MCF 10A (cell line): Measurements from ENCODE around the gene UQCC2. TPM values are rescaled to one million over a fixed set of nuclear protein-coding genes. Genes with fewer than 3 reads are reported as not detected.

Source experiments
- BruUV-seq: library from RNA; stranded (reverse); fragments of 400-500 nt; replicated peaks from 2 replicates; lab custom pipeline; 2021; lab: Mats Ljungman, UMichigan
- CTCF ChIA-PET: fragments of 300-600 bp; sonication (Branson Sonifier 250); formaldehyde crosslinking; extraction: SDS; loops from one replicate; lab custom pipeline; 2021; ENCODE audit warnings: antibody characterized with exemption, inconsistent platforms; lab: Yijun Ruan, JAX
- POLR2A ChIA-PET: fragments of 300-600, 350-650 bp; sonication (Branson Sonifier 250); formaldehyde crosslinking; extraction: SDS; loops from one replicate; lab custom pipeline; 2020; ENCODE audit warnings: antibody characterized with exemption, inconsistent platforms; lab: Yijun Ruan, JAX
- DNase-seq: peaks from one replicate; pipeline ENCODE4 v3.0.0-alpha.2; 2018; ENCODE audit not compliant: unreplicated experiment
- H3K27ac Mint-ChIP-seq: one replicate; pipeline ENCODE4 v1.8.0; 2022; ENCODE audit warnings: mild to moderate bottlenecking, low read depth, mixed read lengths; ENCODE audit not compliant: unreplicated experiment
- H3K27me3 Mint-ChIP-seq: one replicate; pipeline ENCODE4 v1.8.0; 2022; ENCODE audit warnings: mixed read lengths; ENCODE audit not compliant: insufficient read depth, unreplicated experiment
- H3K36me3 Mint-ChIP-seq: one replicate; pipeline ENCODE4 v1.8.0; 2022; ENCODE audit warnings: mild to moderate bottlenecking, moderate library complexity, mixed read lengths; ENCODE audit not compliant: insufficient read depth, unreplicated experiment
- H3K4me1 Mint-ChIP-seq: one replicate; pipeline ENCODE4 v1.8.0; 2022; ENCODE audit warnings: mixed read lengths; ENCODE audit not compliant: insufficient read depth, unreplicated experiment
- H3K4me3 Mint-ChIP-seq: one replicate; pipeline ENCODE4 v1.8.0; 2022; ENCODE audit warnings: mild to moderate bottlenecking, moderate library complexity, mixed read lengths; ENCODE audit not compliant: unreplicated experiment
- H3K9me3 Mint-ChIP-seq: one replicate; pipeline ENCODE4 v1.8.0; 2022; ENCODE audit warnings: mixed read lengths; ENCODE audit not compliant: unreplicated experiment
- CTCF ChIP-seq: fragments of 200-600 bp; IDR thresholded peaks from one replicate; pipeline ENCODE4 v1.8.0; 2022; ENCODE audit warnings: antibody characterized with exemption, mild to moderate bottlenecking; ENCODE audit not compliant: unreplicated experiment
- intact Hi-C: fragments of 100-400 bp; cut with micrococcal nuclease; formaldehyde crosslinking; loops from 2 replicates; pipeline ENCODE4 v1.14.1; 2022
- total RNA-seq: library from RNA; stranded (reverse); gene quantifications from 2 replicates; pipeline ENCODE4 v1.2.3, GENCODE V29; 2022

The UQCC2 gene
- total RNA-seq, 1 experiment from 2014 or later: 122 TPM

DNA sequence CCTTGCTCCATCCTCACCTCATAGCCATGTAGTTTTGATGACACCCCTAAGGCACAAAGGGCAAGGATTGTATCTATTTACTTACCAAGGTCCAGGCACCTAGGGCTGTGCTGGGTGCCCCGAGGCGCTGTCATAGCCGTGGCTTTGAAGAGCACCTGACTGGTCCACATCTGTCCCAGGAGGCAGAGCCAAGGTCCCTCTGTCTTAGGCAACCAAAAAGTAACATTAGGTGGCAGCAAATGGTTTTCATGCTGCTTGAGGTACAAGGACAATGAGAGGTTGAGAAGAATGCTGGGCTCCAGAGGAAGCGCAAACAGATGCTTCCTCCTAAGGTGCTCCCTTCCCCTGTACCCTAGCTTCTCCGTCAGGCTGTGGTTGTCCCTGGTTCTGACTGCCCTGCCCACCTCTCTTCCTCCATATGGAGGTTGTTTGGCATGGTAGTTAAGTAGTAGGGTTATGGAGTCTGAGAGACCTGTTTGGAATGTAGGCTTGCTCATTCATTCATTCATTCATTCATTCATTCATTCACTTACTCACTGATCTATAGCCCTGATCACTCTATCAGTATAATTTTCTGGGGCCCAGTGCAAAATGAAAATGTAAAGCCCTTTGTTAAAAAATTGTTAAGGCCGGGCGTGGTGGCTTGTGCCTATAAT, 3.0 kb upstream of the UQCC2 start:
- no peak for TF ChIP-seq CTCF
- peaks cover 23% of the 10 kb centered on the region for H3K4me1 Mint-ChIP-seq
- H3K27ac Mint-ChIP-seq: no peak overlapping the region
- no peak for DNase-seq
- no peaks in the 10 kb centered on the region for H3K27me3 Mint-ChIP-seq
- peaks cover 21% of the 10 kb centered on the region for H3K36me3 Mint-ChIP-seq
- ChIA-PET POLR2A (interaction anchor here (1.2 to 1.3 kb wide), 2 partner anchors 30 to 57 kb away, joined by 3 to 6 read pairs; no protein-coding TSS in a partner anchor), CTCF (interaction anchor here (0.6 to 7.9 kb wide), 7 partner anchors 25 to 440 kb away, joined by 3 to 115 read pairs (median 5); partner anchors contain the start of gene IP6K3)
- no peak overlapping the region for H3K4me3 Mint-ChIP-seq
- no peaks in the 10 kb centered on the region for H3K9me3 Mint-ChIP-seq
- BruUV-seq: no TSS peak
- intact Hi-C loops: no loop called here

GRCh38 chr6:33713786-33714185, 2.3 kb upstream of the UQCC2 start:
- CTCF ChIA-PET: interaction anchor here (0.6 to 7.9 kb wide), 7 partner anchors 8 to 442 kb away, joined by 3 to 115 read pairs (median 7); partner anchors contain the start of gene IP6K3
- Mint-ChIP-seq H3K27ac (no peak overlapping the region), H3K36me3 (peaks cover 28% of the 10 kb centered on the region), H3K9me3 (no peaks in the 10 kb centered on the region), H3K4me1 (peaks cover 31% of the 10 kb centered on the region), H3K4me3 (no peak overlapping the region), H3K27me3 (no peaks in the 10 kb centered on the region)
- intact Hi-C loops: no loop called here
- POLR2A ChIA-PET: interaction anchor here (1.2 kb wide), 1 partner anchor 57 kb away, joined by 3 read pairs; no protein-coding TSS in a partner anchor
- DNase-seq: no peak
- TF ChIP-seq CTCF: no peak
- BruUV-seq: no TSS peak

GRCh38 chr6:33712914-33713313, 1.4 kb upstream of the UQCC2 start:
- Mint-ChIP-seq H3K4me1 (peaks cover 31% of the 10 kb centered on the region), H3K4me3 (no peak overlapping the region), H3K9me3 (no peaks in the 10 kb centered on the region), H3K27ac (no peak overlapping the region), H3K36me3 (peaks cover 31% of the 10 kb centered on the region), H3K27me3 (no peaks in the 10 kb centered on the region)
- TF ChIP-seq CTCF: no peak
- DNase-seq: no peak
- ChIA-PET POLR2A (interaction anchor here (0.6 to 0.7 kb wide), 2 partner anchors 13 to 30 kb away, joined by 3 to 4 read pairs; no protein-coding TSS in a partner anchor), CTCF (interaction anchor here (0.6 to 7.9 kb wide), 8 partner anchors 9 to 443 kb away, joined by 3 to 115 read pairs (median 6); partner anchors contain the start of gene IP6K3)
- intact Hi-C loops: no loop called here
- no TSS peak for BruUV-seq
